Subcutaneous adipose tissue (tissue), 4 donors: Measurements from ENCODE around the gene TRAF3. TPM values are rescaled to one million over a fixed set of nuclear protein-coding genes. Genes with fewer than 3 reads are reported as not detected.

Experiments
- CTCF ChIP-seq: fragments of 450-650 bp; IDR thresholded peaks from one replicate; pipeline ENCODE4 v1.5.1; 2016; ENCODE audit warnings: low read depth, mild to moderate bottlenecking, control low read depth, antibody characterized with exemption, moderate library complexity
- total RNA-seq, 4 donors: library from RNA; depleted of rRNA; stranded (reverse); fragments of >200 nt; gene quantifications; one replicate each; pipeline ENCODE4 v1.1.0, GENCODE V29; 2016

TRAF3 gene
- total RNA-seq, 4 donors from 2014 or later = 11.0 to 21.0 (median 14.0) TPM

GRCh38 chr14:102905116-102906108 is 128.2 kb downstream of the TRAF3 start:
- TF ChIP-seq CTCF = no peak

GRCh38 chr14:102906616-102907302 is 129.5 kb downstream of the TRAF3 start:
- TF ChIP-seq CTCF = no peak

GRCh38 chr14:102907303-102907844 is 130.1 kb downstream of the TRAF3 start:
- TF ChIP-seq CTCF = no peak

- TF ChIP-seq CTCF = no peak
Measured at GRCh38 chr14:102907980-102908730, 130.9 kb downstream of the TRAF3 start.

- TF ChIP-seq CTCF = no peak
Measured at GRCh38 chr14:102908766-102909455, 131.7 kb downstream of the TRAF3 start.

- no peak for TF ChIP-seq CTCF
Measured at GRCh38 chr14:102909462-102909861, 132.2 kb downstream of the TRAF3 start.
